ENCODE data around the gene PRPF38B.
"Not testable (repeated sequence)": the region's sequence is repeated elsewhere in the genome, so short reads cannot be mapped to it uniquely, and the experiment has no call there.

Gene PRPF38B

GRCh38 chr1:108691942-108692723 is at the start of gene PRPF38B:
PRPF38B (plus strand) TSS chr1:108692310; CDS start chr1:108692592, 282 bp downstream.
- peak; percentile 94 for DNase-seq

GRCh38 chr1:108643492-108644335 is 48.4 kb upstream of the PRPF38B start:
- peak; percentile 75 for DNase-seq

GRCh38 chr1:108644984-108645383 is 47.1 kb upstream of the PRPF38B start:
- no peak for DNase-seq

GRCh38 chr1:108645564-108646184 is 46.4 kb upstream of the PRPF38B start:
- DNase-seq: no peak

- DNase-seq: no peak
Measured at GRCh38 chr1:108646265-108646647, 45.9 kb upstream of the PRPF38B start.

GRCh38 chr1:108646648-108647269 is 45.4 kb upstream of the PRPF38B start:
- no peak for DNase-seq

GRCh38 chr1:108653431-108654105 is 38.5 kb upstream of the PRPF38B start:
- DNase-seq: no peak

- no peak for DNase-seq
Measured at GRCh38 chr1:108657356-108658080, 34.6 kb upstream of the PRPF38B start.

- DNase-seq: peak; percentile 87
Measured at GRCh38 chr1:108661030-108661609, 31.0 kb upstream of the PRPF38B start, which contains the start of gene HENMT1. HENMT1 (minus strand) TSS chr1:108661093; CDS start chr1:108659884, 1,209 bp downstream.

GRCh38 chr1:108663074-108663473 is 29.0 kb upstream of the PRPF38B start:
- DNase-seq: peak; percentile 30

- DNase-seq: no peak
Measured at GRCh38 chr1:108664481-108664880, 27.6 kb upstream of the PRPF38B start.

- no peak for DNase-seq
Measured at GRCh38 chr1:108665067-108665466, 27.0 kb upstream of the PRPF38B start.

- no peak for DNase-seq
Measured at GRCh38 chr1:108665771-108666170, 26.3 kb upstream of the PRPF38B start.

- DNase-seq: not testable (repeated sequence)
Measured at GRCh38 chr1:108667422-108667821, 24.7 kb upstream of the PRPF38B start.

- DNase-seq: no peak
Measured at GRCh38 chr1:108668777-108669176, 23.3 kb upstream of the PRPF38B start.

GRCh38 chr1:108669679-108670078 is 22.4 kb upstream of the PRPF38B start:
- no peak for DNase-seq

GRCh38 chr1:108670131-108670773 is 21.9 kb upstream of the PRPF38B start:
- no peak for DNase-seq

GRCh38 chr1:108671143-108671542 is 21.0 kb upstream of the PRPF38B start:
- no peak for DNase-seq

- no peak for DNase-seq
Measured at GRCh38 chr1:108678706-108679105, 13.4 kb upstream of the PRPF38B start.

GRCh38 chr1:108679586-108680213 is 12.4 kb upstream of the PRPF38B start:
- no peak for DNase-seq
